Activated effector memory CD4-positive, alpha-beta T cell treated with Interleukin-2 at 50 U/mL for 16 hours (primary cell): ENCODE data around the gene CDPF1.
A peak's percentile ranks its signal among the peaks of the same experiment; 100 is the strongest.
"Not testable (repeated sequence)": the region's sequence is repeated elsewhere in the genome, so short reads cannot be mapped to it uniquely, and the experiment has no call there.

ENCODE experiments used
- DNase-seq: peaks from one replicate; pipeline ENCODE4 v3.0.0-alpha.2; 2020

CDPF1 gene

DNA sequence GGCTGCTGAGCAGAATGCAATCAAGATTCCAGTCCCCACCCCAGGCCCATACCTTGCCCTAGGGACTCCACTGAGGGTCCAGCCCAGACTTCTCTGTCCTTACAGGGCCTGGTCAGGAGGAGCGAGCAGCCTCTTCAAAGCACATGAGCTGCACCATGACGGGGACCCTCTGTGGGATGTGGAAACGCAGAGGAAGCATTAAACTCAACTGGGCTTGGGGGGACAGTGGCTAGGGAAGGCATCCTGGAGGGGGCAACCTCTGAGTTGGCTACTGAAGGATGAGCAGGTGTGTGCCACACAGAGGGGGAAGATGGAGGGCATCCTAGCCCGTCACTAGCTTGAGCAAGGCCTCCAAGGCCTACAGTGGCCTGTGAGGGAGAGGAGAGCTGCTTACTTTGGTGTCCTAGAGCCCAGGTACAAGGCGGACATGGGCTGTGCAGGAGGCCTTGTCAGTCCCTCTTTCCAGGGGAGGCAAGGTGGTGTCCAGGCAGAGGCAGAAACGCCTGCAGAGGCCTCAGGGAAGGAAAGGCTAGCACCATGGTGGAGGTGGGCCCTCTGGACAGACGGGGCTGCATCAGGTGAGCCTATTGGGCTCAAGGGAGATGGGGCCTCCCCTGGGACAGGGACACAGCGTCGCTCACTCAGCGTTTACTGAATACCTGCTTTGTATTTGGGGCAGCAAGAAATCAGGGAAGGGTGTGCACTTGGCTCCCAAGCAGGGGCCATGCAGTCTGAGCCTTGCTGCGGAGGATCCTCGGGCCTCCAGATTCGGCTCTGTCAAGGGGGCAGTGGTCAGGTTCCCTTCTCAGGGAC, 32.0 kb upstream of the CDPF1 start:
- no peak for DNase-seq

DNA sequence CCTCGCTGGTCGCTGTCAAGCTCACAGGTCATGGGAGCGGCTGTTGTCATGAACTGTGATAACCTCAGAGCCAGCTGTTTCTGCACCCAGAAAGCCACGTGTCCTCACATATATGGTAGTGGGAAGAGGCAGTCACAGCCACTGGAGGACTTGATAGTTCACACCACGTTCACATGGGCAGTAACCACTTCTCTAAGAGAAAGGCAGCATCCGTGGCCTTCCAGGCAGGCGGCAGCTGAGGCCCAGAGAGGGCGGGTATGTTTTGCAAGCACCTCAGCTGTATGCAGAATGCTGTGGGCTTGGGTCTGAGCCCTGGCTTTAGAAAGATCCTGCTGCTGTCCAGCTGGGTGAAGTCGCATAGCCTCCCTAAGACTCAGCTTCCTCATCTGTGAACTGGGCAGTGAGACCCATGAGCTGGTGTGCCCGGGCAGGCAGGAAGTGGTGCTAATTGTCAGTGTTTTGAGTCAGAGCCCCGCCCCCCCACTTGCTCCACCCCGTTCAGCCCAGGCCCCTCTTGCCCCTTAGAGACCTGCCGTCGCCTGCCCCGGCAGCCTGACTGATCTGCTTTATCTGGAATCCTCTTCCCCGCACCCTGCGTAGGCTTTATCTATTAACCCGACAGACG, 31.0 kb upstream of the CDPF1 start:
- no peak for DNase-seq

GRCh38 chr22:46280063-46280817, 30.1 kb upstream of the CDPF1 start:
- no peak for DNase-seq

- DNase-seq: no peak
Measured at GRCh38 chr22:46278656-46279645, 28.9 kb upstream of the CDPF1 start.

GRCh38 chr22:46276563-46276962, 26.5 kb upstream of the CDPF1 start:
- DNase-seq: no peak

GRCh38 chr22:46275455-46276122, 25.5 kb upstream of the CDPF1 start:
- no peak for DNase-seq

GRCh38 chr22:46274381-46274780, 24.3 kb upstream of the CDPF1 start:
- no peak for DNase-seq

- no peak for DNase-seq
Measured at GRCh38 chr22:46273432-46274148, 23.5 kb upstream of the CDPF1 start.

- no peak for DNase-seq
Measured at GRCh38 chr22:46272762-46273431, 22.8 kb upstream of the CDPF1 start.

GRCh38 chr22:46272196-46272595, 22.1 kb upstream of the CDPF1 start:
- DNase-seq: no peak

DNA sequence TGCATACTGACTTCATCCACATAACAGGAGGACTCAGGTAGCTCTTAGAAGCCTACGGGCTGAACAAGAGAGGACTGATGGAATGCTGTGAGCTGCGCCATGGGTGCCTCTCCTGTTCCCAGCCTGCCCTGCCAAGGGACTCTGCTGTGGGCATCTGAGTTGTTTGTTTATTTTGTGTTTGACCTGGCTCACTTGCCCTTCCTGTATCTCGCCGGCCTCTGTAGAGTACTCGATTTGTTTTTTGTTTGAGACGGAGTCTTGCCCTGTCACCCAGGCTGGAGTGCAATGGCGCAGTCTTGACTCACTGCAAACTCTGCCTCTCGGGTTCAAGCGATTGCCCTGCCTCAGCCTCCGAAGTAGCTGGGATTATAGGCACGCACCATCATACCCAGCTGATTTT, 19.5 kb upstream of the CDPF1 start:
- no peak for DNase-seq

DNA sequence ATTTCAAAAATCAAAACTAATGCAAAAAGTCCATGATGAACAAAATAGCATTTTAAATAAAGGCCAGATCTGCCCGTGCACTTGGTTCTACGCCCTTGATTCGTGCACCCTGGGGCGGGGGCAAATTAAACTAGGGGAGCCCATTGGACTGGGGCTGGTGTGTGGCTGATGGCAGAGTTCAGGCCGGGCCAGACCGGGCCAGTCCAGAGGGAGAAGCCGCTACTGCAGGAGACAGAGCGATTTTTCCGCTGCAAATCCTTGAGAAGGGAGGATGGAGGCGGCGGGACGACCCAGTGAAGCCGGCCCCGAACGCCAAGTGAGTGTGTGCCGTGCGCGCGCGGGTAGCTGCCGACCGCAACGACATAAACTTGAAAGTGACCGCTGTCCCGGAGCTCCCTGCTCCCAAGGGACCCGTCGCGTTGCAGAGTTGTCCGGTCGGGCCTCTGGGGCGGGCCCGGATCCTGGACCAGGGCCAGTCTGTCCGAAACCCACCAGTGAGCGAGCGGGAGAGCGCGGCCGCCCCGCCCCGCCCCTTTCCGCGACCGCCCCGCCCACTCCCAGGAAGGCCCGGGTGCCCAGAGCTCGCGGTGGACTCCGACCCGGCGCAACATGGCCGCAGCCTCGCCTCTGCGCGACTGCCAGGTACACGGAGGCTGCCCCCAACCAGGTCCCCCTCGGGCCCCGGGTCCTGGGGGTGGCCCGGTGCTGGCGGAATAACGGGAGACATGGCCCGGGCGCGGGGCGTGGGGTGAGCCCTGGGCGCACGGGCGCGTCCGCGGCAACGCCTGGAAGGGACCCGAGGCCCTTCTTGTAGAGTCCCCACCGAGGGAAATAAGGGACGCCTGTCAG, 17.6 kb upstream of the CDPF1 start, which contains the start of gene TTC38:
Gene TTC38, plus strand, starts transcription at position 578 of the 849 bp plus-strand sequence. Its CDS starts 32 bp downstream, at position 610.
- DNase-seq: peak; percentile 43

GRCh38 chr22:46265627-46266026, 15.5 kb upstream of the CDPF1 start:
- DNase-seq: not testable (repeated sequence)

GRCh38 chr22:46264520-46264919, 14.4 kb upstream of the CDPF1 start:
- DNase-seq: not testable (repeated sequence)

GRCh38 chr22:46263216-46263590, 13.1 kb upstream of the CDPF1 start, which contains the start of gene PKDREJ:
TSS of gene PKDREJ (minus strand) at chr22:46263343. CDS start at chr22:46263322, 21 bp downstream.
- no peak for DNase-seq

DNA sequence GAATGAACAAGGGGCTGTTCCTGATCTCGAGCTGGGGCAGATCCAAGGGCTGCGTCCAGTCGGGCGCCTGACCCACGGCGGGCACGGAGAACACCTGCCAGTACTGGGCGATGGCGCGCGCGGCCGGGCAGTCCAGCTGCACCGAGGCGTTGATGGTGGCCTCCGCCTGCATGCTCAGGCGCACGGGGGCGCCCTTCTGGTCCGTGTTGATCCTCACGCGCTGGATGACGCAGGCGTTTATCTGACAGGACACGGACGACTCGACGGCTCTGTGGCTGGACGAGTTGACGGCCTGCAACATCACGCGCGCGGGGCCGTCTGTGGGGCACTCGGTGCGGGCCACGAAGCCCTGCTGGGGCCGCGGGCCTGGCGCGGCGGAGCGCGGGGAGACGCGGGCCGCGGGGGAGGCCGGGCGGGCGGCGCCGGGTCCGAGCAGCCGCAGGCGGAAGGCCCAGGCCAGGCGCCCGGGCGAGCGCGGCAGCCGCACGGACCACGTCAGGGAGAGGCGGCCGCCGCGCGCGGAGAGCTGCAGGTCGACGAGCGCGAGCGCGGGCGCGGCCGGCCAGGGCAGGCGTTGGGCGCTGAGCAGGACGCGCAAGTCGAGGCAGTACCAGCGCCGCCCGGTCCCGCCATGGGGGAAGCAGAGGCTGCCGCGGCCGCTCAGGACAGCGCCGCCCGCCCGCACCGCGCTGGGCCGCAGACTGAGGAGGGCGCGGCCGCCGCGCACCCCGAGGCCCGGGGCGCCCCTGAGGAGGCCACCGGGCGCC, 12.5 kb upstream of the CDPF1 start:
- DNase-seq: no peak

GRCh38 chr22:46260038-46260437, 9.9 kb upstream of the CDPF1 start:
- no peak for DNase-seq

DNA sequence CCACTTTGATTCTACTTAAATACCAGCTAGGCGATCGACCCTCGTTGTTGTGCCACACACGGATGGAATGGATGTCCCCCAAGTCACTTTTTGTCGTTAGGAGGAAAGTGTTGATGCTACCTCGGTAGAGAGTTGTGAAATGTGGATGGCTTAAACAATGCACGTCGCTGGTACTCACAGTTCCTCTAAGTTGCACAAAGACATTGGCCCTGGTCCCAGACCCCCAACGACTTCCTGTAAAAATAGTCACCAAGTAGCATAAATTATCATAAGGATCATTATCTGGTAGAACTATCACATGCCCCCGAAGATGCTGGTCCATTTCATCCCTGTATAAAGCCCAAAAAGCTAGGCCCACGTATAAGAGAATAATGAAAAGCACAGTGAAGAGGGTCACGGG, 9.3 kb upstream of the CDPF1 start:
- no peak for DNase-seq
